Upper lobe of left lung (tissue), 6 donors: ENCODE data around the gene PDSS2. TPM values are rescaled to one million over a fixed set of nuclear protein-coding genes. Genes with fewer than 3 reads are reported as not detected.

Experiments
- ATAC-seq, 2 donors: fragments of 200-7000 bp; cut with Tn5 transposase; one replicate each; pipeline ENCODE4 v1.9.1; 2022; ENCODE audit warnings: mild to moderate bottlenecking in 2 of 2, moderate library complexity in 2 of 2; ENCODE audit not compliant: low FRiP score in 2 of 2
- DNase-seq, 2 donors: peaks; one replicate each; pipeline ENCODE4 v3.0.0-alpha.2; 2019 to 2020
- H3K27ac ChIP-seq, 4 donors: fragments of 200-600 bp; sonication (generic); one replicate each; pipeline ENCODE4 v1.5.1; 2016 to 2019
- H3K27me3 ChIP-seq, 4 donors: fragments of 200-600 bp; sonication (generic); one replicate each; pipeline ENCODE4 v1.5.1; 2017 to 2019
- H3K36me3 ChIP-seq, 4 donors: fragments of 200-600 bp; sonication (generic); one replicate each; pipeline ENCODE4 v1.5.1; 2016 to 2019
- H3K4me1 ChIP-seq, 4 donors: fragments of 200-600 bp; sonication (generic); one replicate each; pipeline ENCODE4 v1.5.1; 2018 to 2019
- H3K4me3 ChIP-seq, 4 donors: fragments of 200-600 bp; sonication (generic); one replicate each; pipeline ENCODE4 v1.5.1; 2017 to 2019; ENCODE audit warnings: mild to moderate bottlenecking in 2 of 4, moderate library complexity in 1 of 4
- H3K9me3 ChIP-seq, 4 donors: fragments of 200-600 bp; sonication (generic); one replicate each; pipeline ENCODE4 v1.5.1; 2018 to 2019
- CTCF ChIP-seq, 6 experiments: fragments of 450-650 bp in 4 of 6; fragments of 200-600 bp in 2 of 6; sonication (generic) in 2 of 6; IDR thresholded peaks; one replicate each; pipeline ENCODE4 v1.5.1; 2016 to 2019; ENCODE audit warnings: antibody characterized with exemption in 6 of 6
- EP300 ChIP-seq, 4 donors: sonication (generic); formaldehyde crosslinking; IDR thresholded peaks; one replicate each; pipeline ENCODE4 v1.5.1; 2017; ENCODE audit warnings: antibody characterized with exemption in 4 of 4, control low read depth in 2 of 4
- POLR2A ChIP-seq, 4 donors: fragments of 450-650 bp; IDR thresholded peaks; one replicate each; pipeline ENCODE4 v1.5.1; 2016 to 2017; ENCODE audit warnings: antibody characterized with exemption in 4 of 4, mild to moderate bottlenecking in 2 of 4
- POLR2AphosphoS5 ChIP-seq, 2 donors: sonication (generic); formaldehyde crosslinking; IDR thresholded peaks; one replicate each; pipeline ENCODE4 v1.5.1; 2017; ENCODE audit warnings: antibody characterized with exemption in 2 of 2
- WGBS, 2 donors: methylation state at CpG; one replicate each; pipeline ENCODE4 v1.1.5; 2017 to 2018; 5-methylcytosine and 5-hydroxymethylcytosine counted together
- total RNA-seq, 6 donors: library from RNA; depleted of rRNA in 4 of 6; stranded (reverse); fragments of >200 nt in 4 of 6; gene quantifications; one replicate each; pipeline versions ENCODE4 v1.1.0 to v1.2.1, GENCODE V29; 2016 to 2021
- donor health status: DM: no; HTN: no; CAD: no; lungs with moderate emphysema.
- donor health status: DM: no; HTN: yes; CAD: no; lungs with severe emphysema.

The PDSS2 gene
- total RNA-seq, 6 donors from 2014 or later: 5.1 to 20.9 (median 15.0) TPM

DNA sequence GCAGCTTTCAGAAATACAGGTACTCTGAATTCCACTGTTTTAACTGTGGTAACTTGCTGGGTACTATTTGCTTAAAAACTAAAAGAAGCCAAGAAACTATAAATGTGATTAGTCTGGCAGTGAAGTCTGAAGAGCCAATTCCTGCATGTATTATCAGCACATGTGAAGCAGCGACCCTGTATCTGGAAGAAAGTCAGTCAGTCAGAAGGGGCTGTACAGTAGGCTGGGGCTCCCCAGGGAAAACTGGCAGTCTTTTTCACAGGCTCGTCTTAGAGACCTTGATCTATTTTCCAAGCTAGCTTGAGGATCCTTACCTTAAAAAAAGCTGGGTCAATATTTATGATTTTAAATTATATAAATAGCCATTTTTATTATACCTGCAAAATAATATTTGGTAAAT is 104.9 kb downstream of the PDSS2 start:
- no peaks in the 10 kb centered on the region for H3K27me3 ChIP-seq
- TF ChIP-seq CTCF (IDR thresholded peaks at IDR 0.05) (no peak), POLR2A (IDR thresholded peaks at IDR 0.05) (no peak), EP300 (IDR thresholded peaks at IDR 0.05) (no peak), POLR2AphosphoS5 (IDR thresholded peaks at IDR 0.05) (no peak)
- DNase-seq (no peak), ATAC-seq (no peak)
- no peaks in the 10 kb centered on the region for H3K36me3 ChIP-seq
- peak overlapping the region in 2 of 4 donors; percentile 0 to 5 for H3K4me3 ChIP-seq
- H3K9me3 ChIP-seq: no peaks in the 10 kb centered on the region
- H3K27ac ChIP-seq: peak overlapping the region in 1 of 4 donors; percentile 3
- peaks cover 0 to 6% (median 0%) of the 10 kb centered on the region in 4 donors for H3K4me1 ChIP-seq
- WGBS, 2 donors: 67 to 69% methylated on average over 2 of the region's 2 CpGs

DNA sequence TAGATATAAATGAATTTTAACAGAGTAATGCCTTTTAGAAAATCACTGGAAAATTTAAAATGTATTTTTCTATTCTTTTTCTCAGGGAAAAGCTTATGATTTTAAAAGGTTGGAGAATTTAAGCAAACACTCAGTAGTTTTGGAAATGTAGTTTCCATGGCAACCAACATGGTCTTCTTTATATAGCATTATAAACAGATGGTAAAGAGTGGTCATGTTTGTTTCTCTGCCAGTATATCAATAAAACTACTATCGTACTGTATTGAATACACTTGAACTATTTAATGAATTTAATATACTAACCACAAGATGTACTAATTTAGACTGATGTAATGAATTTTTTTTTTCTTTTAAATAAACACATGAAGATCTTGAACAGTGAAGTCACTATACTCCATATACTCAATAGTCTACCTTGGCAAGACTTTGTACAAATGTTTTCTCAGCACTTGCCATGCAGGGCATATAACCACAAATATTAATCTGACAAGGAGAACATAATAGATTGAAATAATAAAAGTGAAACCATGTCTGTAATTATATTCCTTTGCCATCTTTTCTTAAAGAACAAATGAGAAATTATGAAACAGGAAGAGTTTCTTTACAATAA is 105.5 kb downstream of the PDSS2 start:
- 60% methylated on average over 1 of the region's 1 CpG for WGBS, 2 donors
- DNase-seq: no peak
- H3K36me3 ChIP-seq: no peaks in the 10 kb centered on the region
- H3K4me1 ChIP-seq: peaks cover 0 to 6% (median 0%) of the 10 kb centered on the region in 4 donors
- TF ChIP-seq POLR2AphosphoS5 (IDR thresholded peaks at IDR 0.05): no peak
- no peak for TF ChIP-seq POLR2A (IDR thresholded peaks at IDR 0.05)
- TF ChIP-seq CTCF (IDR thresholded peaks at IDR 0.05): no peak
- TF ChIP-seq EP300 (IDR thresholded peaks at IDR 0.05): no peak
- H3K27ac ChIP-seq: no peak overlapping the region
- ATAC-seq: peak in 1 of 2 donors; percentile 40
- H3K27me3 ChIP-seq: no peaks in the 10 kb centered on the region
- H3K4me3 ChIP-seq: peak overlapping the region in 2 of 4 donors; percentile 0 to 5
- H3K9me3 ChIP-seq: no peaks in the 10 kb centered on the region

DNA sequence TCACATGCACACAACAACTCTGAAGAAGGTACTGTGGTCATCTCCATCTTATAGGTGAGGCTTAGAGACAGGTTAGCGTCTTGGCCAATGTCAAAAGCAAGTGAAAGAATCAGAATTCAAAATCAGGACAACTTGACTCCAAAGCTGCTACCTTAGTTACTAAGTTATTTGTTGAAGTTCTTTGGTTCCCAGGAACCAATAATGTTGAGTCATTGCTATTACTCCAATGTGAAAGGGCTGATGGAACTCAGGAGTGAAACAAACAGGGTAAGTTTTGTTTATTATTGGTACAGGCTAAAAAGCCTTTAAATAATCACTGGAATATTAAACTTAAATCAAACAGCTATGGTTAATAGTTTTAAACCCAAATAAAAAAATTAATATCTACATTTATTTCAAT is 111.1 kb downstream of the PDSS2 start:
- Histone ChIP-seq H3K36me3 (no peaks in the 10 kb centered on the region), H3K4me1 (no peaks in the 10 kb centered on the region), H3K9me3 (no peaks in the 10 kb centered on the region), H3K27me3 (no peaks in the 10 kb centered on the region), H3K4me3 (no peak overlapping the region), H3K27ac (no peak overlapping the region)
- DNase-seq: no peak
- ATAC-seq: no peak
- TF ChIP-seq CTCF (IDR thresholded peaks at IDR 0.05) (no peak), EP300 (IDR thresholded peaks at IDR 0.05) (no peak)
- WGBS, 2 donors: 96 to 100% methylated on average over 1 of the region's 1 CpG

GRCh38 chr6:107345393-107345792 is 114.0 kb downstream of the PDSS2 start:
- H3K4me1 ChIP-seq: no peaks in the 10 kb centered on the region

More at GRCh38 chr6:107345393-107345792, 114.0 kb downstream of the PDSS2 start:
- H3K36me3 ChIP-seq: no peaks in the 10 kb centered on the region
- DNase-seq (no peak), ATAC-seq (no peak)
- TF ChIP-seq CTCF (IDR thresholded peaks at IDR 0.05) (no peak), POLR2A (IDR thresholded peaks at IDR 0.05) (no peak), POLR2AphosphoS5 (IDR thresholded peaks at IDR 0.05) (no peak), EP300 (IDR thresholded peaks at IDR 0.05) (no peak)
- no peak overlapping the region for H3K27ac ChIP-seq
- no peak overlapping the region for H3K4me3 ChIP-seq
- H3K9me3 ChIP-seq: no peaks in the 10 kb centered on the region
- no peaks in the 10 kb centered on the region for H3K27me3 ChIP-seq
